Muscle of leg (tissue), 11 donors: Measurements from ENCODE around the gene RPS5. TPM values are rescaled to one million over a fixed set of nuclear protein-coding genes. Genes with fewer than 3 reads are reported as not detected.
A peak's percentile ranks its signal among the peaks of the same experiment; 100 is the strongest.

Source experiments
- DNase-seq: peaks from one replicate; pipeline ENCODE4 v3.0.0; 2013
- H3K27ac ChIP-seq: one replicate; pipeline ENCODE4 v1.5.1; 2013; ENCODE audit warnings: mild to moderate bottlenecking, low read length, control low read depth
- H3K27me3 ChIP-seq: one replicate; pipeline ENCODE4 v1.6.1; 2013; ENCODE audit warnings: low read length; ENCODE audit not compliant: control insufficient read depth, insufficient read depth
- H3K36me3 ChIP-seq: one replicate; pipeline ENCODE4 v1.6.1; 2013; ENCODE audit warnings: low read length; ENCODE audit not compliant: control insufficient read depth, insufficient read depth
- H3K4me1 ChIP-seq: one replicate; pipeline ENCODE4 v1.6.1; 2013; ENCODE audit warnings: low read length; ENCODE audit not compliant: control insufficient read depth, insufficient read depth
- H3K4me3 ChIP-seq: one replicate; pipeline ENCODE4 v1.5.1; 2013; ENCODE audit warnings: low read length, control low read depth
- H3K9me3 ChIP-seq: replicated peaks from 2 replicates; pipeline ENCODE4 v1.6.1; 2013; ENCODE audit warnings: low read depth, low read length; ENCODE audit not compliant: control insufficient read depth
- WGBS: methylation state at CpG from one replicate; pipeline ENCODE4 v1.1.5; 2013; ENCODE audit warnings: missing lambda C conversion rate; ENCODE audit not compliant: insufficient coverage; 5-methylcytosine and 5-hydroxymethylcytosine counted together
- polyA plus RNA-seq, 8 donors: library from polyadenylated mRNA; unstranded; fragments of 120-200 nt; gene quantifications; one replicate each; pipeline versions ENCODE4 v1.2.1 to v1.2.3, GENCODE V29; 2013; ENCODE audit warnings: inconsistent platforms in 1 of 8, low replicate concordance in 1 of 8; ENCODE audit not compliant: insufficient read length in 8 of 8, insufficient read depth in 1 of 8
- total RNA-seq: library from RNA; stranded (reverse); fragments of 120-200 nt; gene quantifications from one replicate; pipeline ENCODE4 v1.2.4, GENCODE V29; 2013

RPS5 gene
- total and polyA plus RNA-seq, 9 donors, result 1,523 to 2,401 (median 1,761) TPM

GRCh38 chr19:58349590-58349989 lies 37.5 kb upstream of the RPS5 start:
- no peak overlapping the region for H3K4me3 ChIP-seq
- no peak overlapping the region for H3K27ac ChIP-seq
- H3K4me1 ChIP-seq, result peaks cover 18% of the 10 kb centered on the region
- WGBS, result 27% methylated on average over 7 of the region's 8 CpGs
- H3K27me3 ChIP-seq, result peaks cover 53% of the 10 kb centered on the region
- no peak for DNase-seq
- H3K36me3 ChIP-seq, result peaks cover 3% of the 10 kb centered on the region
- no peaks in the 10 kb centered on the region for H3K9me3 ChIP-seq

- 5% methylated on average over 83 of the region's 84 CpGs for WGBS
Measured at GRCh38 chr19:58350001-58350861, 36.8 kb upstream of the RPS5 start.

GRCh38 chr19:58350871-58351557 lies 36.1 kb upstream of the RPS5 start:
- H3K27ac ChIP-seq, result no peak overlapping the region
- H3K4me1 ChIP-seq, result peaks cover 22% of the 10 kb centered on the region
- H3K27me3 ChIP-seq, result peaks cover 54% of the 10 kb centered on the region
- H3K36me3 ChIP-seq, result peaks cover 3% of the 10 kb centered on the region
- H3K9me3 ChIP-seq, result no peaks in the 10 kb centered on the region
- DNase-seq, result no peak
- 61% methylated on average over 34 of the region's 34 CpGs for WGBS
- H3K4me3 ChIP-seq, result no peak overlapping the region

More at GRCh38 chr19:58350001-58350861, 36.8 kb upstream of the RPS5 start:
- Histone ChIP-seq H3K9me3 (no peaks in the 10 kb centered on the region), H3K4me3 (peak overlapping the region; percentile 5), H3K4me1 (peaks cover 18% of the 10 kb centered on the region), H3K36me3 (peaks cover 3% of the 10 kb centered on the region), H3K27ac (no peak overlapping the region), H3K27me3 (peaks cover 53% of the 10 kb centered on the region)
- DNase-seq, result peak; percentile 36

GRCh38 chr19:58351558-58351878 lies 35.6 kb upstream of the RPS5 start:
- peaks cover 26% of the 10 kb centered on the region for H3K4me1 ChIP-seq
- peaks cover 3% of the 10 kb centered on the region for H3K36me3 ChIP-seq
- H3K27me3 ChIP-seq, result peaks cover 54% of the 10 kb centered on the region
- no peak overlapping the region for H3K27ac ChIP-seq
- 87% methylated on average over 6 of the region's 9 CpGs for WGBS
- DNase-seq, result no peak
- H3K9me3 ChIP-seq, result no peaks in the 10 kb centered on the region
- no peak overlapping the region for H3K4me3 ChIP-seq

GRCh38 chr19:58351990-58352755 lies 34.9 kb upstream of the RPS5 start:
- DNase-seq, result no peak
- Histone ChIP-seq H3K27ac (no peak overlapping the region), H3K36me3 (peaks cover 3% of the 10 kb centered on the region), H3K27me3 (peaks cover 54% of the 10 kb centered on the region), H3K4me3 (no peak overlapping the region), H3K9me3 (no peaks in the 10 kb centered on the region), H3K4me1 (peaks cover 20% of the 10 kb centered on the region)
- 80% methylated on average over 19 of the region's 23 CpGs for whole genome bisulfite sequencing

- no peak for DNase-seq
- WGBS, result 80% methylated on average over 20 of the region's 26 CpGs
- H3K9me3 ChIP-seq, result no peaks in the 10 kb centered on the region
- peaks cover 18% of the 10 kb centered on the region for H3K4me1 ChIP-seq
- no peak within 1 kb of the TSS for H3K27ac ChIP-seq
- no peak within 1 kb of the TSS for H3K4me3 ChIP-seq
- peaks cover 3% of the 10 kb centered on the region for H3K36me3 ChIP-seq
- H3K27me3 ChIP-seq, result peaks cover 47% of the 10 kb centered on the region
Measured at GRCh38 chr19:58352760-58353671, 34.1 kb upstream of the RPS5 start, which contains the start of gene A1BG. Gene A1BG, minus strand, starts transcription at chr19:58353492. Its CDS starts 55 bp downstream, at chr19:58353437.

- no peaks in the 10 kb centered on the region for H3K9me3 ChIP-seq
- 68% methylated on average over 8 of the region's 15 CpGs for WGBS
- peaks cover 3% of the 10 kb centered on the region for H3K36me3 ChIP-seq
- H3K27me3 ChIP-seq, result peaks cover 44% of the 10 kb centered on the region
- H3K27ac ChIP-seq, result no peak overlapping the region
- no peak overlapping the region for H3K4me3 ChIP-seq
- no peak for DNase-seq
- peaks cover 18% of the 10 kb centered on the region for H3K4me1 ChIP-seq
Measured at GRCh38 chr19:58353717-58354477, 33.2 kb upstream of the RPS5 start.

GRCh38 chr19:58354478-58355030 lies 32.5 kb upstream of the RPS5 start:
- peaks cover 38% of the 10 kb centered on the region for H3K27me3 ChIP-seq
- no peak for DNase-seq
- H3K36me3 ChIP-seq, result peaks cover 3% of the 10 kb centered on the region
- H3K4me3 ChIP-seq, result no peak overlapping the region
- H3K4me1 ChIP-seq, result peaks cover 18% of the 10 kb centered on the region
- WGBS, result 80% methylated on average over 6 of the region's 6 CpGs
- no peaks in the 10 kb centered on the region for H3K9me3 ChIP-seq
- no peak overlapping the region for H3K27ac ChIP-seq
